K562 (cell line): ENCODE results near the gene CHMP2A. TPM values are rescaled to one million over a fixed set of nuclear protein-coding genes. Genes with fewer than 3 reads are reported as not detected.

Source experiments
- ATAC-seq: fragments of 200-7000 bp; cut with Tn5 transposase; 3 replicates; pipeline ENCODE4 v1.9.1; 2020; ENCODE audit warnings: moderate library complexity
- BruUV-seq: library from RNA; stranded (reverse); fragments of 400-500 nt; replicated peaks from 2 replicates; lab custom pipeline; 2021; lab: Mats Ljungman, UMichigan
- CTCF ChIA-PET: fragments of 300-600 bp; formaldehyde crosslinking; extraction: SDS; loops from one replicate; lab custom pipeline; 2021; ENCODE audit warnings: low intra/inter-chr PET ratio; lab: Yijun Ruan, JAX
- POLR2A ChIA-PET: fragments of 300-600, 350-650 bp; sonication (Branson Sonifier 250); formaldehyde crosslinking; extraction: SDS; loops from one replicate; lab custom pipeline; 2021; ENCODE audit warnings: antibody characterized with exemption, inconsistent platforms; lab: Yijun Ruan, JAX
- DNase-seq, 4 experiments: peaks; one replicate each; pipeline versions ENCODE4 v3.0.0 to v3.0.0-alpha.2; 2011 to 2018; ENCODE audit warnings: low spot score in 3 of 4, mixed read lengths in 3 of 4; ENCODE audit errors: extremely low read depth in 1 of 4
- FAIRE-seq: peaks from 2 replicates; lab custom pipeline; 2011; peaks lifted over from hg19 to GRCh38; lab: Jason Lieb, UNC
- H2AFZ ChIP-seq: 2 replicates; pipeline ENCODE4 v1.6.0; 2011; ENCODE audit warnings: low read depth, low read length, control low read depth, inconsistent platforms
- H3K27ac ChIP-seq: fragments of 200-600 bp; 3 replicates; pipeline ENCODE4 v1.8.0; 2011; ENCODE audit warnings: low read depth, mild to moderate bottlenecking, control low read depth, inconsistent platforms, low read length, moderate library complexity, mixed read lengths; ENCODE audit errors: extremely low read depth
- H3K27me3 ChIP-seq, 2 experiments: fragments of 300-600 bp in 1 of 2; 2 replicates in 1 of 2; 3 replicates in 1 of 2; pipeline versions ENCODE4 v1.6.0 to v1.8.0; 2011; ENCODE audit warnings: inconsistent platforms in 2 of 2, low read length in 2 of 2, mild to moderate bottlenecking in 1 of 2, mixed read lengths in 1 of 2, moderate library complexity in 1 of 2; ENCODE audit not compliant: control insufficient read depth in 2 of 2, insufficient read depth in 2 of 2
- H3K36me3 ChIP-seq: fragments of 300-600 bp; 3 replicates; pipeline ENCODE4 v1.8.0; 2011; ENCODE audit warnings: mild to moderate bottlenecking, low read length, inconsistent platforms; ENCODE audit not compliant: control insufficient read depth, insufficient read depth
- H3K4me1 ChIP-seq, 2 experiments: fragments of 200-600 bp in 1 of 2; replicated peaks in 1 of 2; 2 replicates in 1 of 2; 3 replicates in 1 of 2; pipeline versions ENCODE4 v1.5.1 to v1.8.0; 2011; ENCODE audit warnings: inconsistent platforms in 2 of 2, low read length in 2 of 2, mild to moderate bottlenecking in 1 of 2, mixed read lengths in 1 of 2, moderate library complexity in 1 of 2; ENCODE audit not compliant: control insufficient read depth in 2 of 2, insufficient read depth in 2 of 2
- H3K4me2 ChIP-seq: 2 replicates; pipeline ENCODE4 v1.6.1; 2011; ENCODE audit warnings: low read length, control low read depth, inconsistent platforms, mixed read lengths; ENCODE audit not compliant: insufficient read depth
- H3K4me3 ChIP-seq: fragments of 200-600 bp; sonication (generic), shearing (Covaris generic); 2 replicates; pipeline ENCODE4 v1.5.1; 2016; ENCODE audit warnings: control low read depth, inconsistent platforms
- H3K79me2 ChIP-seq: fragments of 200-600 bp; 3 replicates; pipeline ENCODE4 v1.8.0; 2011; ENCODE audit warnings: low read length, inconsistent platforms; ENCODE audit not compliant: control insufficient read depth, insufficient read depth
- H3K9ac ChIP-seq, 2 experiments: 2 replicates each; pipeline versions ENCODE4 v1.6.0 to v1.6.1; 2011; ENCODE audit warnings: low read depth in 2 of 2, low read length in 2 of 2, control low read depth in 1 of 2, inconsistent platforms in 1 of 2, mild to moderate bottlenecking in 1 of 2, mixed read lengths in 1 of 2; ENCODE audit not compliant: insufficient read depth in 1 of 2
- H3K9me1 ChIP-seq: one replicate; pipeline ENCODE4 v1.6.0; 2011; ENCODE audit warnings: inconsistent platforms, mild to moderate bottlenecking, low read length, moderate library complexity; ENCODE audit not compliant: control insufficient read depth, insufficient read depth
- H3K9me3 ChIP-seq: replicated peaks from 2 replicates; pipeline ENCODE4 v1.5.1; 2011; ENCODE audit warnings: low read depth, low read length, inconsistent platforms; ENCODE audit not compliant: control insufficient read depth, insufficient read depth
- H4K20me1 ChIP-seq: replicated peaks from 2 replicates; pipeline ENCODE4 v1.6.1; 2011; ENCODE audit warnings: low read length, inconsistent platforms, mixed read lengths; ENCODE audit not compliant: control insufficient read depth, insufficient read depth
- CEBPG ChIP-seq, 3 experiments: fragments of 200-800 bp in 1 of 3; sonication (Bioruptor generic) in 1 of 3; sonication (generic) in 1 of 3; formaldehyde crosslinking in 1 of 3; IDR thresholded peaks in 2 of 3; conservative IDR thresholded peaks in 1 of 3; 2 replicates each; pipeline versions ENCODE4 v1.6.1 to v1.8.0; 2016 to 2022; ENCODE audit warnings: missing compliant biosample characterization in 2 of 3, missing genetic modification characterization in 2 of 3, mild to moderate bottlenecking in 1 of 3, missing genetic modification reagents in 1 of 3
- MED1 ChIP-seq: sonication (generic); formaldehyde crosslinking; IDR thresholded peaks from 2 replicates; pipeline ENCODE4 v1.8.1; 2023; ENCODE audit warnings: missing genetic modification reagents, borderline replicate concordance
- YY1 ChIP-seq, 3 experiments: IDR thresholded peaks; 2 replicates each; pipeline ENCODE4 v1.6.1; 2011; ENCODE audit warnings: low read length in 2 of 3, mild to moderate bottlenecking in 2 of 3, moderate library complexity in 2 of 3, borderline replicate concordance in 1 of 3, control low read depth in 1 of 3, low read depth in 1 of 3; ENCODE audit not compliant: insufficient read depth in 3 of 3, insufficient replicate concordance in 2 of 3, control insufficient read depth in 1 of 3, insufficient read length in 1 of 3; ENCODE audit errors: extremely low read depth in 1 of 3
- WGBS: fragments of 100-300 bp; shearing (Covaris generic); methylation state at CpG from one replicate; pipeline ENCODE4 v1.1.6; 2016; ENCODE audit warnings: low coverage, mixed read lengths; ENCODE audit not compliant: insufficient coverage; ENCODE audit errors: missing lambda C conversion rate; 5-methylcytosine and 5-hydroxymethylcytosine counted together
- in situ Hi-C: fragments of 300-500 bp; cut with MboI; formaldehyde crosslinking; loops from 4 replicates; pipeline ENCODE4 v1.15.0; 2018; ENCODE audit warnings: inconsistent platforms, mixed read lengths
- intact Hi-C: fragments of 100-400 bp; cut with micrococcal nuclease; formaldehyde crosslinking; loops from 2 replicates; pipeline ENCODE4 v1.14.2; 2022
- polyA plus RNA-seq, 8 experiments: library from polyadenylated mRNA; depleted of rRNA in 4 of 8; stranded (reverse) in 5 of 8; unstranded in 3 of 8; fragments of >200 nt; fragmentation: Nextera tagmentation in 2 of 8; fragmentation: Illumina TruSeq in 1 of 8; extraction: Ambion mirVana in 2 of 8; extraction: Trizol in 1 of 8; gene quantifications; 2 replicates each; pipeline versions ENCODE4 v1.2.1 to v1.2.3, GENCODE V29; 2011 to 2014; ENCODE audit warnings: inconsistent platforms in 1 of 8, missing spikeins in 1 of 8
- total RNA-seq, 7 experiments: library from RNA; depleted of rRNA in 6 of 7; stranded (reverse); fragments of >200 nt in 6 of 7; fragmentation: Illumina TruSeq in 2 of 7; extraction: Trizol in 2 of 7; gene quantifications; 2 replicates each; pipeline versions ENCODE4 v1.2.1 to v1.2.3, GENCODE V29; 2011 to 2021; ENCODE audit warnings: low replicate concordance in 1 of 7

Gene CHMP2A
- total and polyA plus RNA-seq, 9 of the 15 experiments (the other 6 are each of a cell fraction or from before 2014, with no cell fraction given), result 57.6 to 159 (median 87.2) TPM

- TF ChIP-seq YY1 (IDR thresholded peaks at IDR 0.05; ENCODE audit: borderline replicate concordance in 1 of 3, control insufficient read depth in 1 of 3, extremely low read depth in 1 of 3, insufficient read depth in 3 of 3, insufficient read length in 1 of 3, insufficient replicate concordance in 2 of 3, low read depth in 1 of 3, low read length in 2 of 3), result peak; percentile 23 to 72 (median 69)
These were observed 41.0 kb downstream of the CHMP2A start (continued) for GRCh38 chr19:58513694-58514563.

- in situ Hi-C loops, result no loop called here
- TF ChIP-seq MED1 (CRISPR knock-in tag) (no peak), CEBPG (CRISPR knock-in tag; IDR thresholded peaks at IDR 0.05) (0 out of 2 replicates have a peak, but pooled peaks have one; percentile 14), CEBPG (tag; conservative IDR thresholded peaks at IDR 0.05 in 1 of 2, IDR thresholded peaks at IDR 0.05 in 1 of 2) (no peak)
- TF ChIP-seq, all 486 proteins: peak for 1
- Histone ChIP-seq H3K9me3 (no peaks in the 10 kb centered on the region; the same call in 1 of the 2 replicates), H3K36me3 (peaks cover 31% of the 10 kb centered on the region; the same call in 2 of the 3 replicates), H3K9me1 (peaks cover 9% of the 10 kb centered on the region), H3K4me3 (peak overlapping the region; percentile 1; the same call in 1 of the 2 replicates), H3K9ac (peak overlapping the region; percentile 84 to 85), H4K20me1 (no peaks in the 10 kb centered on the region), H3K4me2 (peak overlapping the region; percentile 59; the same call in 1 of the 2 replicates), H3K4me1 (peaks cover 12 to 66% of the 10 kb centered on the region in 2 experiments), H3K79me2 (peaks cover 34% of the 10 kb centered on the region), H3K27me3 (no peaks in the 10 kb centered on the region), H3K27ac (peak overlapping the region; percentile 79), H2AFZ (peak overlapping the region; percentile 93; the same call in 1 of the 2 replicates)
- ChIA-PET POLR2A (interaction anchor here (0.6 to 1.0 kb wide), 3 partner anchors 14 to 46 kb away, joined by 3 to 8 read pairs (median 7); partner anchors contain the start of gene TRIM28), CTCF (interaction anchor here (0.9 kb wide), 1 partner anchor 67 kb away, joined by 3 read pairs; no protein-coding TSS in a partner anchor)
- FAIRE-seq, result peak; percentile 46
- BruUV-seq, result no TSS peak
- ATAC-seq, result peak; percentile 9; the same call in 2 of the 3 replicates
- WGBS, result 78% methylated on average over 10 of the region's 10 CpGs
- intact Hi-C loops, result loop anchor here (5.0 kb wide), 1 partner anchor 331 kb away; the partner anchor contains the start of gene ZNF274
- no peak for DNase-seq
These were observed 41.7 kb downstream of the CHMP2A start for GRCh38 chr19:58513213-58513693.
